Stimulated activated naive CD8-positive, alpha-beta T cell treated with anti-CD3 and anti-CD28 coated beads, Interleukin-15, Interleukin-2, amounts not matched to agents 100 ng/mL and 50 ng/mL, for 24 hours (primary cell): Measurements from ENCODE around the gene POFUT2.
"Not testable (repeated sequence)": the region's sequence is repeated elsewhere in the genome, so short reads cannot be mapped to it uniquely, and the experiment has no call there.

Experiments used
- H3K27ac Mint-ChIP-seq: one replicate; pipeline ENCODE4 v1.8.0; 2021; ENCODE audit warnings: mild to moderate bottlenecking, mixed read lengths
- H3K27me3 Mint-ChIP-seq: one replicate; pipeline ENCODE4 v1.8.0; 2021; ENCODE audit warnings: mixed read lengths
- H3K36me3 Mint-ChIP-seq: one replicate; pipeline ENCODE4 v1.8.0; 2021; ENCODE audit warnings: low read depth, mixed read lengths
- H3K4me1 Mint-ChIP-seq: one replicate; pipeline ENCODE4 v1.8.0; 2021; ENCODE audit warnings: low read depth, mixed read lengths
- H3K4me3 Mint-ChIP-seq: one replicate; pipeline ENCODE4 v1.8.0; 2021; ENCODE audit warnings: mild to moderate bottlenecking, mixed read lengths
- H3K9me3 Mint-ChIP-seq: one replicate; pipeline ENCODE4 v1.8.0; 2021; ENCODE audit warnings: mixed read lengths

Gene POFUT2

GRCh38 chr21:45308194-45309068 is 20.7 kb upstream of the POFUT2 start:
- Mint-ChIP-seq H3K36me3 (no peaks in the 10 kb centered on the region), H3K27me3 (peaks cover 4% of the 10 kb centered on the region), H3K4me1 (peaks cover 36% of the 10 kb centered on the region), H3K4me3 (no peak overlapping the region), H3K9me3 (no peaks in the 10 kb centered on the region), H3K27ac (no peak overlapping the region)

- not testable (repeated sequence) for H3K27me3 Mint-ChIP-seq, H3K9me3 Mint-ChIP-seq, H3K4me3 Mint-ChIP-seq, H3K27ac Mint-ChIP-seq, H3K36me3 Mint-ChIP-seq
- H3K4me1 Mint-ChIP-seq: peaks cover 36% of the 10 kb centered on the region
These were observed 20.0 kb upstream of the POFUT2 start for GRCh38 chr21:45307597-45308158.

DNA sequence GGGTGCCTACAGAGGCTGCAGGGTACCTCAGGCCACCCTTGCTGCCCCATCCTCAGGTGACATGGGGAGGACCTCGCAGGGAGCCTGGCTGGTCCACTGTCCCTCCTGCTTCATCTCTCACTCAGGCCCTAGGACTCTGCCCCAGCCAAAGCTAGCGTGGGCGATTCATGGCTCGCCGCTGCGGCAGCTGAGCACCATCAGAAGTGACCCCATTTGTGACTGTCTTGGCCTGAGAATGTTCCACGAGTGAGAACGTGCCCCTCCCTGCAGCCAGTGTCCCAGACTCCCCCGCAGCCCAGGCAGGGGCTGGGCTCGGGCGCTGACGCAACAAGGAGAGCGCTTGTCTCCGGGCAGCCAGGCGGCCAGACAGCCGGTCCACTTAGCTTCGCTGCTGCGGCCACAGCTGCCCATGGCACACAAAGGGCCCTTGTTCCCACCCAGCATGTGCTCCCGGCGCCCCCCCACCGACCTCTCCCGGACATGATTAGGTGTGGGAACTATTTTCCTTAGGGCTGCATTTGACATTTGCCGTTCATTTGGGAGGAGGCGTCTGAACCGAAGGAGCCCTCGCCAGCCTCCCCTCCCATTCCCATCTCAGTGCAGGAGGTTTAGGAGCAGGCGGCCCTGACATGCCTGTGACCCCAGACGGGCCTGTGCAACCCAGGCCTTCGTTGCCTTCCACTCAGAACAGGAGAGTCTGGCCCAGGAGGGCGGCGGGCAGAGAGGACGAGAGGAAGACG is 19.3 kb upstream of the POFUT2 start:
- no peak overlapping the region for H3K4me3 Mint-ChIP-seq
- H3K9me3 Mint-ChIP-seq: no peaks in the 10 kb centered on the region
- peaks cover 36% of the 10 kb centered on the region for H3K4me1 Mint-ChIP-seq
- H3K36me3 Mint-ChIP-seq: no peaks in the 10 kb centered on the region
- no peak overlapping the region for H3K27ac Mint-ChIP-seq
- H3K27me3 Mint-ChIP-seq: peaks cover 4% of the 10 kb centered on the region

DNA sequence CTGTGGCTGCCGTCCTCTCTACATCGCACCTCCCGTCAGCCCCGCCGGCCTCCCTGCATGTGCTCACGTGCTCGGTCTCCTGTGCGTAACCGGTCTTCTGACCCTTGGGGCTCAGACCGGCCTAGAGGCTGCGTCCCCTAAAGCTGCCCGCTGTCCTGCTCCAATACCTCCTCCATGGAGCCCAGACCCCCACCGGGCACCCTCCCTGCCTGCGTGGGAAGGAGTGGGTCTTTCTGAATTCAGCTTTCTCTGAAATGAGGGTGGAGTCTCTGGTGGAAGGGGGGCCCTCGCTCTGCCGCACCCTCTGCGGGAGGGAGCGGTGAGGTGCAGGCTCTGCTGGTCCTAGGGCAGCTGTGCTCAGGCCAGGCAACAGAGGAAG is 18.7 kb upstream of the POFUT2 start:
- no peaks in the 10 kb centered on the region for H3K36me3 Mint-ChIP-seq
- H3K27me3 Mint-ChIP-seq: peaks cover 4% of the 10 kb centered on the region
- no peaks in the 10 kb centered on the region for H3K9me3 Mint-ChIP-seq
- no peak overlapping the region for H3K4me3 Mint-ChIP-seq
- H3K4me1 Mint-ChIP-seq: peaks cover 36% of the 10 kb centered on the region
- H3K27ac Mint-ChIP-seq: no peak overlapping the region

DNA sequence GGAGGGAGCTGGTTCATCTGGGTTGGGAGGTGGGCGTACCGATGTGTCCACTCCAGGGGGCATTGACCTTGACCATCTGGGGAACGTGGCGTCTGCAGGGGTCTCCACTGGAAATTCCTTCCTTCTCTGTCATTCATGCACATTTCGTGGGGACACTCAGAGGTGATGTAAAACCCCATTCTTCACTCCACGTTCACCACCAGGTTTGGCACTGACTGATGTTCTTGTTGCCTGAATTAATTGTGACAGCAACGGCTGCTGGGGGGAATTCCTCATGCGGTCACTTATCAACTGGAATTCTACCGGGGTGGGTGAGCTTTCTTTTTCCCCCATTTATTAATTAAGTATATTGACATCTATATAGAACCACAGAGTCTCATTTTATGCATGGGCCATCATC is 18.1 kb upstream of the POFUT2 start:
- Mint-ChIP-seq H3K9me3 (no peaks in the 10 kb centered on the region), H3K4me1 (peaks cover 36% of the 10 kb centered on the region), H3K27ac (no peak overlapping the region), H3K4me3 (no peak overlapping the region), H3K27me3 (peaks cover 4% of the 10 kb centered on the region), H3K36me3 (no peaks in the 10 kb centered on the region)

DNA sequence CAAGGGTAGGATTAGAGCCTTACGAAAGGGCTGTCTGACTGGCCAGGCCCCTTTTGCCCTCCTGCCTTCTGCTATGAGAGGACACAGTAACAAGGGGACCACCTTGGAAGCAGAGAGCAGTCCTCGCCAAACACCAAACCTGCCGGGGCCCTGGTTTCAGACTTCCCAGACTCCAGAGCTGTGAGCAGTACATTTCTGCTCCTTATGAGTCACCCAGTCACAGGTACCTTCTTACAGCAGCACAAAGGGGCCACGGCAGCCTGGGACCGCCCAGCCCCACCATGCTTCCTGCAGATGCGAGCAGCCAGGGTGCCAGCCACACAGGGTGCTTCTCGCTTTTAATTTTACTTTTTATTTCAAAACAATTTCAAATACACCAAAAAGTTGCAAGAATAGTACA is 17.2 kb upstream of the POFUT2 start:
- peaks cover 4% of the 10 kb centered on the region for H3K27me3 Mint-ChIP-seq
- H3K27ac Mint-ChIP-seq: peak overlapping the region; percentile 16
- no peaks in the 10 kb centered on the region for H3K36me3 Mint-ChIP-seq
- peaks cover 36% of the 10 kb centered on the region for H3K4me1 Mint-ChIP-seq
- no peak overlapping the region for H3K4me3 Mint-ChIP-seq
- no peaks in the 10 kb centered on the region for H3K9me3 Mint-ChIP-seq

DNA sequence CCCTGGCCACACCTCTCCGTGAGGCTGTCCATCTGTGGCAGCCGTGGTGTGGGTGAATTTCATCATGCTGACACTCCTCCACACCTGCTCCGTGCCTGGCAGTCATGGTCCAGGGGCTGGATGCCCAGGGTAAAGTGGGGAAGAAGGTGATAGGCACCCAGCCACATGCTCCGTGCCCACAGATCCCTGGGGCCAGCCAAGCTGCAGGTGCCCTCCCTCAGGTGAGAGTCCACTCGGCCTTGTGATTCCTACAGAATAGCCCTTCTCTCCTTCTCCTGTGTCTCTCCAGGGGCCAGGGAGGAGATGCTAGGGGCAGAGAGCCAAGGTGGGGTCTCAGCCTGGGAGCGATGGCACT is 16.8 kb upstream of the POFUT2 start:
- no peak overlapping the region for H3K4me3 Mint-ChIP-seq

DNA sequence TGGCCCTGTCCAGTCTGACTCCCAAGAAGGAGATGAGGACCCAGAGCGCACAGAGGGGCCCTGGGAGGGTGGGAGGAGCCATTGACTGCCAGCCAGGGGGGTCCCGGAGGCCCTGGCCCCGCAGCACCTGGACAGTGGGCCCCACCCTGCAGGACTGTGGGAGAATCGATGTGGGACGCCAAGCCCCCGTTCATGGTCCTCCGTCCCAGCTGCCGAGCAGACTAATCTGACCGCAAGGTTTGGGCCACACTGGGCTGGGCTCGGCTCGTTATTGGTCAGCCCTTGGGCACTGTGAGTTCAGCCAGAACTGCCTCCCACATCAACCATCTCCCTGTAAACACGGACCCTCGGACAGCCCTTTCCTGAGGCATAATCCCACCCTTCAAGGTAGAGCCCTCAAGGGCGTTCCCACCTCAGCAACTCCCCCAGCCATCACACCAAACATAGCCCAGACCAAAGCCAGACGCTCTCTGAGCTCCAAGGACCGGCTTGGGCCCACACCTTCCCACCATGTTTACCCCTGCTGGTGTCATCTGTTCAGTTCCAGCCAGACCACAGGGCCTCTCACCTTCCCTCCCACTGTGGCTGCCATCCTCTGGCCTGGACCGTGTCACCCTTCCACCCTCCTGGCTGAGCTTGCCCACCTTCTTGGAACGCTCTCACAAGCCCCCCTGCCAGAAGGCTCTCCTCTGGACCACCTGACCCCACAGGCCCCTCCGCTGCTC is 16.2 kb upstream of the POFUT2 start:
- Mint-ChIP-seq H3K36me3 (no peaks in the 10 kb centered on the region), H3K9me3 (no peaks in the 10 kb centered on the region), H3K27me3 (peaks cover under 1% of the 10 kb centered on the region), H3K4me3 (no peak overlapping the region), H3K27ac (peak overlapping the region; percentile 16), H3K4me1 (peaks cover 30% of the 10 kb centered on the region)

More for the DNA sequence above, 16.8 kb upstream of the POFUT2 start:
- H3K27me3 Mint-ChIP-seq: peaks cover 4% of the 10 kb centered on the region
- H3K9me3 Mint-ChIP-seq: no peaks in the 10 kb centered on the region
- H3K4me1 Mint-ChIP-seq: peaks cover 35% of the 10 kb centered on the region
- peak overlapping the region; percentile 16 for H3K27ac Mint-ChIP-seq
- H3K36me3 Mint-ChIP-seq: no peaks in the 10 kb centered on the region

DNA sequence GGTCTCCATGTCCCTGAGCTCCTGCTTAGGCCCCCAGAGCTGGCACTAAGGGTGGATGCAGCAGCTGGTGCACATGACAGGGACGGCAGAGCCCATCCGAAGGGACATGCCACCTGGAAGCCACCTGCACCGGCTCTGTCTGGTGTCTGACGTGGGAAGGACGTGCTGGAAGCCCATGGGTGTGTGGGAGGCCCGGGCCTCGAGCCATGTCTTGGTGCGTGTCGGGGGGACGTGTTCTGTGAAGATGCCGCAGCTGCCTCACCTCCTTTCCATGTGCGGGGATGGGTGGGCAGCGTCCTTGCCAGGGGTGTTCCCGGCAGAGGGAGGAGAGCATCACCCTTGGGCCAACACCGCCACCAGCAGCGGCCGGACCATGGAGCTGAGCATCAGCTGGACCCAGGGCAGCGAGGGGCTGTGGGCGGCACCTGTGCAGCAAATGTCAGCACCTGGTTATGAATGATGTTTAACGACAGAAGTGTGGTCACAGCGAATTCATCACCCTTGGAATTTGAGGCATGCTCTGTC is 15.5 kb upstream of the POFUT2 start:
- H3K27me3 Mint-ChIP-seq: no peaks in the 10 kb centered on the region
- peaks cover 23% of the 10 kb centered on the region for H3K4me1 Mint-ChIP-seq
- H3K27ac Mint-ChIP-seq: no peak overlapping the region
- H3K36me3 Mint-ChIP-seq: no peaks in the 10 kb centered on the region
- no peak overlapping the region for H3K4me3 Mint-ChIP-seq
- H3K9me3 Mint-ChIP-seq: no peaks in the 10 kb centered on the region

DNA sequence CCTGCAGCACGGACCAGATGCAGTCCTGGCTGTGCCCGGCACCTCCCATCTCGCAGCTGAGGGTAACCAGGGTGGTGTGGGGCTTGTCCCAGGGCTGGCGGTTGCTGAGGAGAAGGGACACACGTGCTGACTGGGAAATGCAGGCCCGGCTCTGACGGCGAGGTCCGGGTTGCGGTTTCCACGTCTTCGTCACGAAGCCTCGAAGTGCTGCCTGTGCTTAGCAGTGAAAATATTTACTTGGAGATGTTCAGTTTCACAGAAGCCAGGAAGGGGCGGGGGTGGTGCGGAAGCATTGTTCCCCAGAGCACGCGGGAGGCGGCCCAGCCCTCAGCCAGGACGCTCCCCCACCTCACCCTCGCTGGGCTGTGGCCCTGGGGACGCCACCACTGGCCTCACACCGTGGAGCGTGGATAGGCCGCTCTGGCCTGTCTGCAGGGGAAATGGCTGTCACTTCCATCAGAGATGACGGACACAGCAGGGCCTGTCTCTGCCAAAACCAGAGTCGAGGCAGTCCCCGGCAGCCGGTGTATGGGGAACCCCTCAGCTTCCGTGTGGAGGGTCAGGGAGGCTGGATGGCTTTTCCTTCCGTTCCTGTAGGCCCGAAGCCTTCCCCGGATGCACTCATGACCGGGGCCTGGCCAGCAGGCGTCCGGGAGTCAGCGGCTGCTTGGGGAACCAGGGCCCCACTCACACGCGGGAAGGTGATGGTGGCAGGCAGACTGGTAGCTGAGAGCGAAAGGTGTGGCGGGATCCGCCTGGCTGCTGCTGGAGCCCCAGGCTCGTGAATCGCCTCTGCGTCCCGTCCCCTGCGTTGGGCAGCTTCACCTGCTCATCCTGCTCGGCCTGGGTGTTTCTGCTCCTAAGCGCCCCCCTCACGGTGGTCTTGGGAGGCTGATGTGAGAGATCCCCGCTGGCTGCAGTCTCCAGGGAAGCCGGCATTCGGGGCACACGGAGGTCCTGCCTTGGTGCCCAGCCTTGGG is 14.7 kb upstream of the POFUT2 start:
- no peaks in the 10 kb centered on the region for H3K9me3 Mint-ChIP-seq
- H3K27me3 Mint-ChIP-seq: no peaks in the 10 kb centered on the region
- H3K4me3 Mint-ChIP-seq: no peak overlapping the region
- peaks cover 23% of the 10 kb centered on the region for H3K4me1 Mint-ChIP-seq
- no peaks in the 10 kb centered on the region for H3K36me3 Mint-ChIP-seq
- H3K27ac Mint-ChIP-seq: peak overlapping the region; percentile 40

DNA sequence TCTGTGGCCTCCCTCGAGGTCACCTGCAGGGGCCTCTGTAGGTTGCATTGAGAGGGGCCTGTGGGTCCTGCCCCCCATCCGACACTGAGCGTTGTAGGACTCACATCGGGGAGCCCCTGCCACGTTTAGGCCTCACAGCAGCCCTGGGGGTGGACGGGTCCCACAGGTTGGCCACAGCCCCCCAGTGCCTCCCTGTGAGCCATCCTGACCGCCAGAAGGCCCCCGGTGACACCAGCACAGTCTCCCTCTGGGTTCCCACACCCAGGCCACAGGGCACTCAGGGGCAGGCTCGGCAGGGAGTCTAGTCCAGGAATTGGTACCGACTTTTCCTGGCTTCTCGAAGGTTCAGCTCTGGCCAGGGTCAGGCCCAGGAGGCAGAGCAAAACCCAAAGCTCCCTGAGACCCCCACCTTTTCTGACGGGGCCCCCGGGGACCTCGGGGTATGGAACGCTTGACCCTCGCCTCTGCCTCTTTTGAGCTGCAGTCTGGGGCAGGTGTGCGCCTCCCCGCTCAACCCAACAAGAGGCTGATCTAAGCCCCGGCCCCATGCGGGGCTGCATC is 13.9 kb upstream of the POFUT2 start:
- Mint-ChIP-seq H3K27ac (no peak overlapping the region), H3K36me3 (no peaks in the 10 kb centered on the region), H3K4me1 (peaks cover 23% of the 10 kb centered on the region), H3K4me3 (no peak overlapping the region), H3K9me3 (no peaks in the 10 kb centered on the region), H3K27me3 (no peaks in the 10 kb centered on the region)

DNA sequence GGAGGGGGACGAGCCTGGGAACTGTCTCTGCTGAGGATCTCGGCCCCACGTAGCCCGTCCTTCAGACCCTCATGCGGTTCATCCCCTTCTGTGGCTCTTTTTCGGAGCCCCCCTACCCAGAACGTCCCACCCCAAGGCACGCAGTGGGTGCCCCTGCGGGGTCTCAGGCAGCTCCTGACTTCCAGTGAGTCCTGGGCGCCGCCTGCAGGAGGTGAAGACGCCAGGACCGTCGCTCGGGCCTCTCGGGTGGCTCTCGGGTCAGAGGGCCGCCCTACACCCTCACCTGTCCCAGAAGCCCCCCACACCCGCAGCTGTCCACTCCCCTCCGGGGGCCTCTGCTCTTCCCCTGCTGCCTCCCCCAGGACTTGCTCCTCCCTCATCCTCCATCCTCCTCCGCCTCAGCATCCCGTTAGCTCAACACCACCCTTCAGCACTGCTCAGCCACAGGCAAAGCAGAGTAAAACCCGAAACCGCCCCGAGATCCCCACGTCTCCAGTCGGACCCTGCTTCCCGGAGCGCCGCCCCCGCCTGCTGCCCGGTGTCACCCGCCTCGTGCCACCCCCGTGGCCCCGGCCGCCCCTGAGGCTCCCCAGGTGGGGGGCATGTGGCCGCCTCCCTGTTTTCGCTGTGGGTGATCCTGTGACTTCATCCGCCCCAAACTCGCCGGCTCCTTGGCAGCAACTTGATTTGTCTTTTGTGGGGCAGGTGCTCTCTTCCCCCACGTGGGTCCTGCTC is 13.3 kb upstream of the POFUT2 start:
- peaks cover 19% of the 10 kb centered on the region for H3K4me1 Mint-ChIP-seq
- no peaks in the 10 kb centered on the region for H3K9me3 Mint-ChIP-seq
- no peaks in the 10 kb centered on the region for H3K36me3 Mint-ChIP-seq
- H3K27ac Mint-ChIP-seq: no peak overlapping the region
- no peak overlapping the region for H3K4me3 Mint-ChIP-seq
- H3K27me3 Mint-ChIP-seq: no peaks in the 10 kb centered on the region
